Hematopoietic multipotent progenitor cell treated with erythropoietin and hydrocortisone succinate and interleukin-3 and kit ligand, for 8 days (in vitro differentiated cells): ENCODE data around the gene PGF.

Experiments used
- DNase-seq: peaks from one replicate; pipeline ENCODE4 v3.0.0-alpha.2; 2015

PGF gene

GRCh38 chr14:74977901-74978385 is 22.5 kb upstream of the PGF start:
- DNase-seq, result no peak

GRCh38 chr14:74977164-74977900 is 21.9 kb upstream of the PGF start:
- no peak for DNase-seq

- DNase-seq, result no peak
Observed at GRCh38 chr14:74976264-74977113, 21.1 kb upstream of the PGF start.

- DNase-seq, result no peak
Observed at GRCh38 chr14:74975059-74975810, 19.8 kb upstream of the PGF start.

GRCh38 chr14:74974364-74975058 is 19.1 kb upstream of the PGF start:
- DNase-seq, result no peak

GRCh38 chr14:74973905-74974363 is 18.5 kb upstream of the PGF start:
- DNase-seq, result no peak

GRCh38 chr14:74973003-74973653 is 17.7 kb upstream of the PGF start:
- DNase-seq, result no peak

- DNase-seq, result no peak
Observed at GRCh38 chr14:74968811-74969210, 13.4 kb upstream of the PGF start.

GRCh38 chr14:74965486-74966153 is 10.2 kb upstream of the PGF start:
- no peak for DNase-seq

- no peak for DNase-seq
Observed at GRCh38 chr14:74964787-74965485, 9.5 kb upstream of the PGF start.

GRCh38 chr14:74963705-74964271 is 8.4 kb upstream of the PGF start:
- DNase-seq, result no peak

GRCh38 chr14:74963178-74963704 is 7.8 kb upstream of the PGF start:
- no peak for DNase-seq

GRCh38 chr14:74962493-74962892 is 7.1 kb upstream of the PGF start:
- no peak for DNase-seq

- DNase-seq, result no peak
Observed at GRCh38 chr14:74962046-74962445, 6.6 kb upstream of the PGF start.

GRCh38 chr14:74961238-74961911 is 6.0 kb upstream of the PGF start:
- DNase-seq, result no peak

GRCh38 chr14:74960736-74961135 is 5.3 kb upstream of the PGF start:
- no peak for DNase-seq

GRCh38 chr14:74959596-74960180 is 4.3 kb upstream of the PGF start:
- no peak for DNase-seq

- DNase-seq, result no peak
Observed at GRCh38 chr14:74956280-74957072, 1.1 kb upstream of the PGF start.

- no peak for DNase-seq
Observed at GRCh38 chr14:74956027-74956279, 556 bp upstream of the PGF start.
